Activated naive CD8-positive, alpha-beta T cell treated with anti-CD3 and anti-CD28 coated beads, Interleukin-2, amount 50 U/mL, for 16 hours (primary cell): ENCODE measurements around the gene CHMP6.

Experiments
- DNase-seq: peaks from one replicate; pipeline ENCODE4 v3.0.0-alpha.2; 2020; ENCODE audit warnings: low read depth, low spot score

CHMP6 gene

DNA sequence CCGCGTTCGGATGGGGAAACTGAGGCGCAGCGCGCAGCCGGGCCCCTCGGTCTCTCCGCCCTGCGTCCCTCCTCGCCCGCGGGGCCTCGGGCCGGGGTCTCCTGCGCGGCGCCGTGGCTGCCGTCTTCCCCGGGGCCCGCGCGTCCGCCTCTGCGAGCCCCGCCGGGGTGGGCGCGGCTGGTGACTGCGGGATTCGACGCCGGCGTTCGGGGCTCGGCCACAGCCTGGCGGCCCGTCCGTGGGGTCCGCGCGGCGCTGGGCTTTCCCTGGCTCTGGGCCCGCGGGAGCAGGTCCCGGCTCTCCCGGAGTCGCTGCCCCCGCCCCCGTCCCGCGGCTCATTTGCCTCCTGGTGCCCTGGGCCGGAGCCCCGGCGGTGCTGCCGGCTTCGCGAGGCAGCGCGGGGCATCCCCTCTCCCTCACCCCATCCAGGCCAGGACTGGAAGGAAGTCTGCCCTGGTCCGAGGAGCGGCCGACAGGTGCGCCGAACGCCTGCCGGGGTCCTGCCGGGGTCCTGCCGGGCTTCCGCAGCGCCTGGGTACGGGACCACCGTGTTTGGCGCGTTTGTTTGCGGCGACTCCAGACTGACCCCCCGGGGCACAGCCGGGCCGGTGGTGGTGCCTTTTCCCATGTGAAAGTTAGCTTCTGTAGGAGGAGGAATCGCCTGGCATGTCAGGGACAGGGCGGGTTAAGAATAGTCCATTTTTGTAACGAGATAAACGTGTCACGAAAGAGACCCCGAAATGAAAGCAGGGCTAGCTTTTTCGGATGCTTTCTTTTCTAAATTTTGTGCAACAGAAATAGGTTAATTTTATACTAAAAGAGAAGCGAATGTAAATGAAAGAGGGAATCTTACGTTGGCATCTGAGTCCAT, 671 bp downstream of the CHMP6 start:
- DNase-seq = no peak

DNA sequence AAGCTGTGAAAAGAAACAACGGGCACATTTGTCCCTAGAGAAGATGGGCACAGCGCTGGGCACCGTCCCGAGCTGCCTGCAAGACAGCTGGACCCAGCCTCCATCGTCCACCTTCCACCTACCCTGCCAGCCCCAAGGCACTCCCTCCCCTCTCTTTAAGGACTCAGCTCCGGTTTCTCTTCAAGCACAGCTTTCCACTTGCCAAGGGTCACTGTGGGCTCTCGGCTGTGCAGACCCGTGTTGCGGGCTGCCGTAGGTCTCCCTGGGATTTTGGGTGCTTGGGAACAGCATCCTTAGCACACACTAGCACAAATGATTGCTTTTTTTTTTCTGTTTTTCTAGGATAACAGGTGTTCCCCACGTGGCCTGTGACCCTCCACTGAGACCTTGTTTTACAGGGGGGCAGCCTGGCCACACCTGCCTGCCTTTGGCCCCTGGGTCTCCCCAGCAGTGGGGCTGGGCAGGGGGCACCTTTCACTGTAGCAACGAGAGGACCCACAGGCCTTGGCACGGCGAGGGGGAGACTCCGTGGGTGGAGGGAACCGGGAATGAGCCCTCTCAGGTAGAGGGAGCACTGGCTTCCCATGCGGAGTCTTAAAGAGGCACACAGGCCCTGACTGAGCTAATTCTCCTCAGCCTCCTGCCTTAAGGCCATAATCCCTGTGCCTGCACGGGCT, 1.4 kb downstream of the CHMP6 start:
- no peak for DNase-seq

DNA sequence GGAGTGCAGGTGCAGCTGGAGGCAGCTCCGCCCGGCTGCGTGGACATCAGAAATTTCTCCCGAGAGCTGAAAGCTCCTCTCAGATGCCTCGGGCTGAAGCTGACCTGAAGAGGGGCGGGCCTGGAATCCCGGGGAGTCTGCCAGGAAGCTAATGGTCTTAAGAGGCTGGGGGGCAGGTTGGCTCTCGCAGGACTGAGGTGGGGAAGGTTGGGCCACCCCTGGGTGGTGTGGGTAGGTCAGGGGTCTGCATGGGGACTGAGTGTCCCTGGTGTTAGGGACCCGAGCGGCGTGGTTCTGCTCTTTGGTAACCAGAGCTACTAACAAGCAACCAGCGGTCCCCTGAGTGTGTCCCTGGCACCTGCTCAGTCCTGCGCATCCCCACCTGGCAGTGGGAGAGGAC, 3.5 kb downstream of the CHMP6 start:
- DNase-seq = no peak

DNA sequence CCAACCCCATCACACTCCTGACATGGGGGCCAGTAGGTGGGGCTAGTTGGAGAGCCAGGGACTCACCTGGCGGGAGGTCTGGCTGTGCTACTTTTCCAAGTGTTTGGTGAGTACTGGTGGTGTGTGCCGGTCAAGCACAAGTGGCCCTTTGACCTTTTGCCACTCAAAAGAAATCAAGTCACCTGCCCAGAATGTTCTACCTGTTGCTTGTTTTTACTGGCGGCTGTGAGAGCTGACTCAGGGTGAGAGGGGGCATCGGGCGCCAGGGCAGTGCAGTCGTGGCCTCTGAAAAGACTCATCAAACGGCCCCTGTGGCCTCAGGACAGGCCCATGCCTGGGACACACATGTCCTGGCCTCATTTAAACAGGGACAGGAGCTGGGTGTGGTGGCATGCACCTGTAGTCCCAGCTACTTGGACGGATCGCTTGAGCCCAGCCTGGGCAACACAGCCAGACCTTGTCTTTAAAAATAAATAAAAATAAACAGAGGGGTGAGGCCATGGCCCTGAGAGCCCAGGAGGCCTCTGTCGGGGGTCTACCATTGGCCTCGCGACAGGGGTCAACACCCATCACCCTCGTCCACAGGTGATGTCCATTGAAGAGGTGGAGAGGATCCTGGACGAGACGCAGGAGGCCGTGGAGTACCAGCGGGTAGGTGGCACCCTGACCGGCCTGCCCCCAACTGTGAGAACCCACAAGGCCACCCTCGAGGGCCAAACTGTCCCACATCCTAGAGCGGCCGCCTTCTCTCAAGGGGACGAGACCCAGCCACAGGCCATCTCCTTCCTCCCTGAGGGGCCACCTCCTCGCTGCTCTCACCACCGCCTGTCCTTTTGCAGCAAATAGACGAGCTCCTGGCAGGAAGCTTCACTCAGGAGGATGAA, 5.0 kb downstream of the CHMP6 start:
- no peak for DNase-seq

DNA sequence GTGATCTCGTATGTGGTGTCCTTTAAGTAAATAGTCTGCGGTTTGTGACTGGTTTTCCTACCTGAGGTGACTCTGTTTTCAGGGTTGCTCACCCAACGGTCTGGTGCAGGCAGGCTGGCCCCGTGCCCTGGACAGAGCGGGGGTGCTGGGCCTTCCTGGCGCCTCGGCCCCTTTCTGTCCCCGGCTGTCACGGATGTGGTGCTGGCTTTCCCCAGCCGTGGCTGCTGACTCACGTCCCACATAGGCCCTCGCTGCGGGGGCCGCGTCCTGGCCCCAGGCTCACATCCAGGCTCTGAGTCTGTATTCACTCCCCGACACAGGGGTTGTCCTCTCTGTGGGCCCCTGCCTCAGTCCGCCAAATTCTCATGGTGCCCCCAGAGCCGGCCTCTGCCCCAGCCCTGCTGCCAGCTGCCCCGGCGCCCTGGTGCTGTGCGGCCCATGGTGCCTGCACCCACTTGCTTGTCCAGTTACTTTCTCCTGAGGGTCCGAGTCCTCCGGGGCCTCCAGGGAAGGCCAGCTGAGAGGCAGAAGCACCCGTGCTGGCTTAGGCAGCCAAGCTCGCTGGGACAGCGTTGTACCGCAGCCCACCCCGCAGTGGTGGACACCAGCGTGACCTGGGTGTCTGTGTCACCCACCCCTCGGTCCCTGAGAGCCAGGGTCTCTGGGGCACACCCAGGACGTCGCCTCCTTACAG, 5.9 kb downstream of the CHMP6 start:
- DNase-seq = no peak

DNA sequence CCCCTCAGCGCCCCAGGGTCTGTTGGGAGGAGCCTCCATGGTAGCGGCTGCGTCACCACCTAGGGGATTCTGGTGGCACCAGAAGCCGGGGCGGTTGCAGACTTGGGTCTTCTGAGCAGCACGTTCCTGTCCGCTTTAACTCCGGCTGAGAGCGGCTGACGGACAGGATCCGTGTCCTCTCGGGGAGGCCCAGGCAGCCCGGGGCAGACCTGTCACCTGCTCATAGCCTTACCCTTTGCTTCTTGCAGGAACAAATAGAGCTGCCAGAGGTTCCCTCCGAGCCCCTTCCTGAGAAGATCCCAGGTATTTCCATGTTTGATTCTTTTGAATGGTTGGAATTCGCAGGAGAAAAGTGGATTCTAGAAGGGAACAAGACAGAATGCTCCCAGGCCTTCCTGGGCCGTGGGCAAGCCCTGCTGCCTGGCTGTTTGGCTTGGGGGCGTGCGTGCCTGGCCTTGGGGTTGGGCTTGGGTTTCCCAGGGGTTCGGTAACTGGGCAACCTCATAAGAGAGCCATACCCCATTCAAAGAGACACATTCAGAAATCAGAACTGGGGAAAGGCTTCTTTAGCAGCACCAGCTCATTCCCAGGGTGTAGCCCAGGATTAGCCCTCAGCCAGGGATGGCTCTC, 6.6 kb downstream of the CHMP6 start:
- no peak for DNase-seq

DNA sequence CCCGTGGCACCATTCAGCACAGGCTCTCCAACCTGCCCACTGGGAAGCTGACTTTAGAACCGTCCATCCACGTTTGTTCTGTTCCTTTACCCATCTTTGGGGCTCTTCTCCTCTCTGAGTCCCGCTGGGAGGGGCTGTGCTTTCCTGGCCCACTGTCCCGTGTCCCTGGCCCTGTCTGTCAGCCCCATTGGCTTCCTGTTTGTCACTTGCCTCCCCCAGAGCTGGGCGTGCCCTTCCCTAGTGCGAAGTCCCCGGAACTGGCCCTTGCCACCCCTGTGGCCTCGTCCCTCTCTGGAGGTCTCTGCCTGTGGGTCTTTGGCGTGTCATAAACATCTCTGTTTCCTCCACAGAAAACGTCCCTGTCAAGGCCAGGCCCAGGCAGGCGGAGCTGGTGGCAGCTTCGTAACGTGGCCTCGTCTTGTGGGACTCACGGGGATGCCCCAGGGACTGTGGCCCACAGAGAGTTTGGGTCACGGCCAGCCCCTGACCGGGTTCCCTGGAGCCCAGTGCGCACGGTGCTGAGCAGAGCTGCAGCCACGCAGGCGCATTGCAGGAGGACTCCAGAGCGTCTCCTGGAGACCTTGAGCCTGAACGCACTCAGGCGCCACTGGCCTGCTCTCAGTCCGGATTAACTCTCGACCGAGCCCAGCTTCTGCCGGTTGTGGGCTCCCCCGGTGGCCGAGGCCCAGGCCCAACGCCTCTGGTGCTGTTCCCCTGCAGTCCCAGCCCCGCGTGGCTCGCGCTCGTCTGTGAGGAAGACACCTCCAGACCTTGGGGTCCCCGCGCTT, 7.3 kb downstream of the CHMP6 start:
- DNase-seq = no peak

DNA sequence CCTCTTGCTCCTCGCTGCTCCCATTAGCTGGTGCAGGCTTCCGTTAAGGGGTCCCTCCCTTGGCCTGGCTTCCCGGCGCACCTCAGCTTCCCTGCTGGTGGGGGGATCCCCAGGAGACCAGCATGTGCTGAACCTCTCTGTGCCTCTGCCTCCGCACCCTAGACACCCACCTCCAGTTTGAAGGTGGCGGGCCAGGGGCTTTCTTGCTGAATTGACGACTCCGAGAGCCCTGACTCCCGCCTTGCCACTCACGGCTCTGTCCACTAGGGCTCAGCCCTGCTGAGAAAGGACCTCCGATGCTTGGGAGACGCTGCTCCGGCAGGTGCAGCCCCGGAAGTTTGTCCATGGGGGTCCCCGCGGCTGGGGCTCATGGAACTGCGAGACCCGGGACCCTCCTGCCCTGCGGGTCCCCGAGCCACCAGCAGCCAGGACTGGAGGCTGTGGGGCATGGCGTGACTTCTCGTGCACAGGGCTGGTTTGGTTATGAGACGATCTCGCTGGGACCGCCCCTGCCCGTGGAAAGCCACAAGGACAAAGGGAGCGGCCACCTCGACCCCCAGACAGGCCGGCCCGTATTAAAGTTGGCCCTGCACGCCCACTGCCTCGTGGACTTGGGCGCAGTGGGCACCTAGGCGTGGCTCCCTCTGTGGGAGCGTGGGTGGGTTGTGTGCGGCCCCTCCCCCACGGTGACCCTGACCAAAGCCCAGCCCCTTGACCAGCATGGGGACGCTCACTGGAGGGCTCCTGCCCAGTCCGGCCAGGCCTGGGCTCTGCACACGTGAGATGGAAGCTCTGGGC, 8.1 kb downstream of the CHMP6 start:
- DNase-seq = no peak

DNA sequence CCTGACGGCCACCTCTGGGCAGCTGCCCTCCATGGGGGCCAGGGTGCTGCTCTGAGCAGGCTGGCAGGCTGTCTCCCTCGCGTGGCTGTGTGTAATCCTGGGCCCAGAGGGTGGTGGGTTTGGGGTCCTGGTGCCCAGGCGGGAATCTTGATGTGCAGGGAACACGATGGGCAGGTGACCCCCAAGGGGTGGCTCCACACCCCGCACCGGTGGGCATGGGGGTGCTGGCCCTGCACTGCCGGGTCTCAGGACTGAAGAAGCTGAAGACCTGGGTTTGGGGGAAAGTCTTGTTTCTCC, 8.6 kb downstream of the CHMP6 start:
- DNase-seq = no peak

DNA sequence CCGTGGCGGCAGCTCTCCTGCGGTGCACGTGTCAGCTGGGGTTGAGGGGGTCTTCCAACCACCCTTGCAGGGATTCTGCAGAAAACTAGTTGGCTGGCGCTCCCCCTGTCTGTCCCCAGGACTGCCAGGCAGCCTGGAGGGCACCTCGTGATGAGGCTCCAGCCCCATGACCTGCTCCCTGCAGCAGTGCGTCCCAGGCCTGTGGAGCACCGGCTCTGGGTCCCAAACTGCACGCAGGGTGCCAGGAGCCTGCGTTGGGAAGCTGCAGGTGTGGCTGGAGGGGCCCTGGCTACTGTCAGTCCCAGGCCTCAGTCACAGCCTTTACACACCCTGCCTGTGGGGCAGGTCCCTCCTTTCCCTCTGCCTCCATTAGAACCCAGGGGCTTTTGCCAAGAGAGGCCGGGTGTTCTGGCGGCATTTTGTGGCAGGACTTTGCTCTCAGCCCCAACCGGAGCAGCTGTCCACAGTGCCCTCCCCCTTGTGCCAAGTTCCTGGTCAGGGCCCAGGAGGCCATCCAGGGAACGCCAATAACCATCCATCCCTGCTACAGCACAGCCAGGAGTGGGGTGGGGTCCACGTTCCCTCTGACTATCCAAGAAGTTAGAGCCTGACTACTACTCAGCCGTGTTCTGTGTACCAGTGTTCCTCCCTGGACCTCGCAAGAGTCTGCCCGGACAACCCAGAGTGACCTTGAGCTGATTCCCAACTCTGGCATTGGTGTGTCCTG, 9.2 kb downstream of the CHMP6 start:
- DNase-seq = no peak

DNA sequence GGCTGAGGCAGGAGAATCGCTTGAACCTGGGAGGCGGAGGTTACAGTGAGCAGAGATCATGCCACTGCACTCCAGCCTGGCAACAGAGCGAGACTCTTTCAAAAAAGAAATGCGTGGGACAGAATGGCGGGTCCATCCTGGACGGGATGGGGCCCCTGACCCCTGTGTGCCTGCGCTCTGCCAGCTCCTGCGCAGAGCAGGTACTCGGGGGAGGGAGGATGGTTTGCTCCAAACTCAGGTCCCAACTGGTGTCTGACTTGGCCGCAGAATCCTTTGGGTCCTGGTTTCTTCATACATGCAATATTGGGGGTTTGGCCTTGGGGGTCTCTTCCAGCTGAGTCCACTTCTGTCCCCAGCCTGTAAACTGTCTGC, 10.4 kb downstream of the CHMP6 start:
- no peak for DNase-seq

DNA sequence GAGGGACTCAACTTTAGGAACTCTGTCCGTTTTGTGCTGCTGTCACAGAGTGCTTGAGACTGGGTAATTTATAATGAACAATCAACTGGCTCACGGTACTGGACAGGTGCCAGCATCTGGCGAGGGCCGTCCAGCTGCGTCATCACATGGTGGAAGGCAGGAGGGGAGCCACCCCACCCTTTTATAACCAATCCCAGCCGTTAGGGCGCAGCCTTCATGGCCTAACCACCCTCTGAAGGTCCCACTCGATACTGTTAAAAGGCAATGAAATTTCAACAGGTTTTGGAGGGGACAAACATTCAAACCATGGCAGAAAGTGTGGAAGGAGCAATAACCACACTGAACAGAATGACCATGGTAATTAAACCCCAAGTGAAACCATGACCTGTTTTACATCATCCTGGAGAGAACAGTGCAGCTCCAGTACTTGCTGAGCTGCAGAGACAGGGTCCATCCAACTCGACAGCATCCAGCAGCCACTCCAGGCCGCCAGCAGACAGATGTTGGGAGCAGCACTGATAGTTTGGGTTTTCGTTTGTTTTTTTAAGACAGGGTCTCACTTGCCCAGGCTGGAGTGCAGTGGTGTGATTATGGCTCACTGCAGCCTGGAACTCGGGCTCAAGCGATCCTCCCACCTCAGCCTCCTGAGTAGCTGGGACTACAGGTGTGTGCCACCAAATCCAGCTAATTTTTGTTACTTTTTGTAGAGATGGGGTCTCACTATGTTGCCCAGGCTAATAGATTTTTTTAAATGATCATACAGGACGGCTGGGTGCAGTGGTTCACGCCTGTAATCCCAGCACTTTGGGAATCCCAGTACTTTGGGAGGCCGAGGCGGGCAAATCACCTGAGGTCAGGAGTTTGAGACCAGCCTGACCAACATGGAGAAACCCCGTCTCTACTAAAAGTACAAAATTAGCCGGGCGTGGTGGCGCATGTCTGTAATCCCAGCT, 11.0 kb downstream of the CHMP6 start:
- DNase-seq = no peak

DNA sequence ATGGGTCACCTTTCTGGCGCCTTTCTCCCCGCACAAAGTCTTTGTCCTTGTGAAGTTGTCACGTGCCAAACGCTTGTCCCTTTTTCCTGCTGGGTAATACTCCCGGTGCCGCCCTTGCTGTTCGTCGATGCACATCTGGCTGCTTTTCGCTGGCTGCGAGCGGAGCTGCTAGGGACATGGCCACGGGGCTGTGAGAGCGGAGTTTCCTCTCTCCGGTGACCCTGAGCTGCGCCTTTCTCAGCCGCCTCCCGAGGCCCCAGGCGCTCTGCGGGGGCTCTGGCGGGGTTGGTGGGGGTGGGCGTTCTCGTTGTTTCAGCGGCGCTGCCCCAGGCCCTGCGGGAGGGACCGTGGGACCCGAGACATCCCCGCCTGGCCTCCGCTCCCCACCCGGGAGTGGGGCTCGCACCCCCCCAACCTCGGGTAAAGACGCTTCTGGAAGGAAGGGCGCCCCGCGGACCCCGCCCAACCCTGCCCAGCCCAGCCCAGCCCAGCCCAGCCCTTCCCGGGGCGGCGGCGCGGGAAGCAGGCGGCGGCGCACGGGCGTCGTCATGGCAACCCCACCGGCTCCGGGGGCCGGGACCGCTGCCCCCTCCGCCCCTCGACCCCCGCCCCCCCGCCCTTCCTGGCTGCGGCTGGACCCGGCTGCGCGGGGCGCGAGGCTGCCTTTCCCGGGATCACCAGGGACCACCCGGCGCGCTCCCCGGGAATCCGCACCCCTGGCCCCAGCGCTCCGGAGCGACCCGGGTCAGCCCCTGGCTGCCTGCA, 12.3 kb downstream of the CHMP6 start:
- DNase-seq = no peak

DNA sequence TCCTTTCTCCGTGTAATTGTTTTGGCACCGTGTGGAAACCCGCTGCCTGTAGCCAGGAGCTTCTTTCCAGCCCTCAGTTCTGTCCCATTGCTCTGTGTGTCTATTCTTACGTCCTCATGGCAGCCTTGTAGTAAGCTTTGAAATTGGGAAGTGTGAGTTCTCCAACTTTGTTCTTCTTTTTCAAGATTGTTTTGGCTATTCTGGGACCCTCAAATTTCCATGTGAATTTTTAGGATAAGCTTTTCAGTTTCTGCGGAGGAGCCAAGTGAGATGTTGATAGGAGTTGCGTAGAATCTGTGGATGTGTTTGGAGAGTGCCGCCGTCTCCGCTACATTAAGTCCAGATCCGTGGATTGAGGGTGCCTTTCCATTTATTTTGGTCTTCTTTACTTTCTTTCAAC, 15.2 kb downstream of the CHMP6 start:
- no peak for DNase-seq

DNA sequence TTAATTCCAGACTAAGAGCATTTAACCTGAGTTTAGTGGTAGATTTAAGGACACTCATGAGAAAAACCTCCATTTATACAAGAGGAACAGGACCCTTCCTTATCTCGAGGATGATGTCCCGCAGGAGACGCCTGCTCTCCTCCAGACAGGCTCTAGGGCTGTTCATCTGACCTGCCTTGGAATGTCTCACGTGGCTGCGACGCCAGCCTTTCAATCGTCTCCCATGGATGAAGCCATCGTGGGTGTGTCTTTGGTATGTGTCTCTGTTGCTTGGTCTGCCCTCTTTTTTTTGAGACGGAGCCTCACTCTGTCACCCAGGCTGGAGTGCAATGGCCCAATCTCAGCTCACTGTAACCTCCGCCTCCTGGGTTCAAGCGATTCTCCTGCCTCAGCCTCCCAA, 16.5 kb downstream of the CHMP6 start:
- DNase-seq = no peak

DNA sequence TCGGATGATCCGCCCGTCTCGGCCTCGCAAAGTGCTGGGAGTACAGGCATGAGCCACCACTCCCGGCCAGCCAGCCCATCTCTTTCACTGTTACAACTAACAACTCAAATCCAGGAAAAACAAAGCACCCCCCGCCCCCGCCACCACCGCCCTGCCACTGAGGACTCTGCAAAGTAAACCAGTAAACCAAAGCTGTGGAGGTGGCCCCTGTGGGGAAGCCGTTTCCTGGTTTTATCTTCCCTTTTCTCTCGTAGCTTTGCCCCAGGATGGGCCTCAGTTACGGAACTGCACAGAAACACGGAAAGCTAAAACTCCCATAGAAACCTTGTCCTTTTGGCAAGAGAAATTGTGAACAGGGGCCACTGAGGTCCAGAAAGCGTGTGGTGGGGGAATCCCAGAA, 17.5 kb downstream of the CHMP6 start:
- DNase-seq = no peak

DNA sequence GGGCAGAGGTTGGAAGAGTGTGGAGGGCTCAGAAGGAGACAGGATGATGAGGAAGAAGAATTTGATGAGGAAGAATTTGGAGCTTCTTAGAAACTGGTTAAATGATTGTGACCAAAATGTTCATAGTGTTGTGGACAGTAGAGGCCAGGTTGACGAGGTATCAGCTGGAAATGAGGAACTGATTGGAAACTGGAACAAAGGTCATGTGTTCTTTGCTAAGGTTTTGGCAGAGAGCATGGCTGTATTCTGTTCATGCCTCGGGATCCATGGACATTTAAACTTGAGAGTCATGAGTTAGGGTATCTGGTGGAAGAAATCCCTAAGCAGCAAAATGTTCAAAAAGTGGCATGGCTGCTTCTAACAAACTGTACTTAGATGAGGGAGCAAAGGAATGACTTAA, 19.3 kb downstream of the CHMP6 start:
- no peak for DNase-seq
